HG02938 (cell line): ENCODE data around the gene FAM168A.

Experiments used
- ATAC-seq: cut with Tn5 transposase; IDR thresholded peaks from one replicate; pipeline ENCODE4 v1.9.1; 2021; ENCODE audit warnings: mild to moderate bottlenecking, moderate library complexity; ENCODE audit not compliant: unreplicated experiment

FAM168A gene

DNA sequence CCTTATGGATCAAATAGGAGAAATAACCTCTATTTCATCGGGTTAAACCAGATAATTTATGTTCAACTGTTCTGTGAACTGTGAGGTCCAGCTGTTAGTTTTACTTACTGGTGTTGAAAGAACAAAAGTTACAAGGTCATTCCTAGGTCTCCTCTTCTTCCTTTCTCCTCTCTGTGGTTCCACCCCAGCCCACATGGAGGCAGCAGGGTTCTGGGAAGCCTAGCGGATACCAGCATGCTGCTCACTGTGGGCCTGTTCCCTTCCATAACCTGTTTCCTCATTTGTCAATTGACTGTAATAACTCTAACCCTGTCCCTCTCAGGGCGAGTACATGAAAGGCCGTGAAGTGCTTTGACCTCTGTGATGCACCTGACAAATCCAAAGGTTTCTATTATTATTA is 193.9 kb downstream of the FAM168A start:
- no peak for ATAC-seq

DNA sequence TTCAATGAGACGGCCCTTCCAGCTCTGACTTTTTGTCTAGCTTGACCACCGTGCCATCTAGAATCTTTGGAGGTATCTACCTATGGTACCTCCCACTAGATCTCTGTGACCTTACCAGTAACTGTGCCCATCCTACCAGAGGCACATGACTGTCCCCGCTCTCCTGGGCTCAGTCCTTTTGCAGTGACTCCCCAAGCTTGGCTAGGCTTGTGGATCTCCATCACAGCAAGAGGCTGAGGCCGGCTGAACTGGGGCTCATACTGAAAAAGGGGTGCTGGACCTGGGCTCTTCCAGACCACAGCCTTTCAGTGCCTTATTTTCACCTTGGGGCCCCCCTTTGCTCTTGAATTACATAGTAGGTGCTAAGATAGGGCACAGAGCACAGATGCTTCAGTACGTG is 194.4 kb downstream of the FAM168A start:
- no peak for ATAC-seq

DNA sequence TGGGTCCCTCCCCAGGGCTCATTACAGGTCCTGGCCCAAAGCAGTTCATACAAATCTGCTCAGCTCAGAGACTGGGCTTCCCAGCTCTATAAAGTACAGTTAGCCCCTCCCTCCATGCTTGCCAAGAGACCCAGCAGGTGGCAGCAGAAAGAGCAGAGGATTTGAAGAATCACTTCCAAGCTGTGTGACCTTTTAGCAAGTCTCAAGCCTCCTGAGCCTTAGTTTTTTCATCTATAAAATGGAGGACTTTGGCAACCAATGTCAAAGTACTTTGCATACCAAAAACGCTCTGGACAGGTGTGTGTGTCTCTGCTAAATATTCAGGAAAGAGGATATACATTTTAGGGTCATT is 195.1 kb downstream of the FAM168A start:
- ATAC-seq: no peak

DNA sequence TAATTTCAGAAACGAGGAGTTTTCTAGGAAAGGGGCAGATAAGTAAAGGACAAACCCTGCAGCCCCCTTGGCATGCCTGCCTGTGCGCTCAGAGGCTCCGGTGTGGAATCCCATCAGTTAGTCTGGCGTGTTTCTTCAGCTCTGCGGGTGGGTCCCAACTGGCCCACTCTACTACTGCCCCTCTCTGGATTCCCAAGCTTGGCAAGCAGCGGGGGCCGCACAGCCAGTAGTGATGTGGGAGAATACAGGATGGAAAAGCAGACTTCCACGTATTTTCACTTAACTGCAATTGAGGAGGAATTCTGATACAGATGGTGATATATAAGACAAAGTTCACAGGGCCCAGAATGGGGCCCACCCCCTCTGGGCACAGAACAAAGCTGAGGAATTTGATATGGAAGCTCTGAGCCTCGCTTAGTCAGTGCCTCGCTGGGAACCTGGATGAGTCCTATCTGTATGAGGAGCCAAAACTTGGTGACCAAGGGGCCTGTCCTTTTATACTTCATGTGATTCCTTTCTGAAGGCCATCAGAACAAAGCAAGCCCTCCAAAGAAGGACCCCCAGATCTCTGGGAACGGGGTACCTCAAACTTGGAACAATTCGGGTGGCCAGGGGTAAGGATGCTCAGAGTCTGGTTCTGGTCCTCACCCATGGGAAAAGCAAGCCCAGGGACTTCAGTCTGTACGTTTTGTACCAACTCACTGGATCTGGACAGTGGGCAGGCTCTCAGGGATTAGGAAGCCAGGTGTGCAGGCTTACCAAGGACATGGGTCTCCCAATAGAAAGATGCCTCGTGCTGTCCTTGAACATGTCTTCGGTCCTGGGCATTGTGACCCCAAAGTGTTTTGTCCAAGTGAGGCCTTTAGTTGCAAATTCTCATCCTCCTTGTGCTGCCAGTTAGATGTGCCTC is 195.7 kb downstream of the FAM168A start:
- ATAC-seq: no peak

- no peak for ATAC-seq
These were observed 196.5 kb downstream of the FAM168A start for GRCh38 chr11:73401217-73401923.

DNA sequence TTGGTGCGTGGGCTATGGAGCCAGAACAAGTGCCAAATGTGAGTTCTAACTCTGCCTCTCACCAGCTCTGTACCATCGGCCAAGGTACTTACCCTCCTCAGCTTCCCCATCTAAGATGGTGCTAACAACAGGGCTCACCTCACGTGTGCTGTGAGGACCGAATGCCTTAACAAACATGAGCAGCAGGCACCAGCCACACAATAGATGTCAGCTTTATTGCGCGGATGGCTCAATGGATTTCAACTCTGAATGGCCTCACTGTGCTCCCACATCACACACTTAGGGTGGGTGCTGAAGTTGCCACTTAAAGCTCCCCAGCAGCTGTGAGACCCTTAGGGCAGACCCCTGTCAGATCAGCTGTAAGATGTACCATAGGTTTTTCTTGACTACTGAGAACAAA is 197.6 kb downstream of the FAM168A start:
- no peak for ATAC-seq

DNA sequence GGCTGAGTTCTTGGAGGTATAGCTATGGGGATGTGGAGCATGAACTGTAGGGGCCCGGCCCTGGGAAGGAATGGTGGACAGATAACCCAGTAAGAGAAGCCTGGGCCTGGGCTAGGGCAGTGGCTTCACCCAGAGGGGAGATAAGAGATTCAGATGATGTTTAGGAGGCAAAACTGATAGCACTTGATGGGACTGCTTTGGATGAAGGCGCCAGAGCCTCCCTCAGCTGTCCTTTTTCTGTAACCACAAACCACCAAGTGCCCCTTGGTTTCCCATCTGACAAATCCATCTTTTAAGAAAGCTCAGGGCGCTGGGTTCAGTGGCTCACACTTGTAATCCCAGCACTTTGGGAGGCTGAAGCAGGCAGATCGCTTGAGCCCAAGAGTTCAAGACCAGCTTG is 198.3 kb downstream of the FAM168A start:
- no peak for ATAC-seq

- no peak for ATAC-seq
These were observed 198.7 kb downstream of the FAM168A start for GRCh38 chr11:73399159-73399590.

DNA sequence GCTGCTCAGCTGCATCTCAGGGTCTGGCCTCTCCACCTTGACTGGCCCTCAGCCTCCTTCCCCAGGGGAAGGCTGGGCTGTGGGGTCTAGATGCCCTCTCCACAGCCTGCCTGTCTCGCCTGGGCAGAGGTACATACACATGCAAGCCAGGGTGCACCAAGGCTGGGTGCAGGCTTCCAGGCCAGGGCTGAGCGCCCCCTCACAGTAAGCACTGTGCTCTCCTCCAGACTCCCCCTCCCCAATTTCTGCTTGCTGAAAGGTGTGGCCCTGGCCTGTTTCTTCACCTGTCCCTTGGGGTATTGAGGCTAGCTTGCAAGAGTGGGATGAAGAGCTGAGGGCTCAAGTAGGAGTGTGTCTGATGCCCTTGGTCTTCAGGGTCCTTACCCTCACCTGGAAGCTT is 199.2 kb downstream of the FAM168A start:
- ATAC-seq: no peak

GRCh38 chr11:73398132-73398526 is 199.8 kb downstream of the FAM168A start:
- ATAC-seq: no peak

GRCh38 chr11:73397468-73398131 is 200.3 kb downstream of the FAM168A start:
- no peak for ATAC-seq

DNA sequence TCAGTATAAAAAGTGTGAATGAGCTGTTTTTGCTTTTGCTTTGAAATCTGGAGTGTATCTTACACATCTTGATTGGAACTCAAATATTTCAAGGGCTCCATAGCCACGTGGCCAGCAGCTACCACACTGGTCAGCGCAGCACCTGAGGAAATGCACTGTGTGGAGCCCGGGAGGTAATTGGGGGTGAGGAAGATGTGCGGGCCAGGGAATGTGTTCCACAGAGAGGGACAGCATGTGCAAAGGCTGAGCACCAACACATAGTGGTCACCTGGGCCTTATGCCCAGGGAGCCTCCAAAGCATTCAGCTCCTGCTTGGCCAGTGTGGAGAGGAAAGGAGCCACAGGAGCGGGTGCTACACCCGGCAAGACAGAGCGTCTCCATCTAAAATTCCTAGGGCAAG is 200.9 kb downstream of the FAM168A start:
- ATAC-seq: no peak

GRCh38 chr11:73396251-73396930 is 201.5 kb downstream of the FAM168A start:
- no peak for ATAC-seq

- no peak for ATAC-seq
These were observed 202.4 kb downstream of the FAM168A start for GRCh38 chr11:73395297-73396208.

- ATAC-seq: no peak
These were observed 203.3 kb downstream of the FAM168A start for GRCh38 chr11:73394416-73395296.

- ATAC-seq: no peak
These were observed 204.2 kb downstream of the FAM168A start for GRCh38 chr11:73393479-73394415.

- no peak for ATAC-seq
These were observed 204.9 kb downstream of the FAM168A start for GRCh38 chr11:73393011-73393380.
